ENCODE measurements around the gene CFAP61. TPM values are rescaled to one million over a fixed set of nuclear protein-coding genes. Genes with fewer than 3 reads are reported as not detected.

CFAP61 gene
- total and polyA plus RNA-seq, 2 donors = 0.23 to 0.24 TPM

- no peak for DNase-seq (ENCODE audit: low read depth in 6 of 9, low spot score in 9 of 9)
- H3K4me3 ChIP-seq (ENCODE audit: low read length in 2 of 2) = no peak overlapping the region
- WGBS = 62% methylated on average over 2 of the region's 2 CpGs
- H3K9me3 ChIP-seq (ENCODE audit: control insufficient read depth in 2 of 2, insufficient read depth in 1 of 2, low read length in 1 of 2) = no peaks in the 10 kb centered on the region
- no peak overlapping the region for H3K27ac ChIP-seq (ENCODE audit: low read depth in 1 of 2, low read length in 1 of 2)
- H3K27me3 ChIP-seq (ENCODE audit: control insufficient read depth in 2 of 2, insufficient read depth in 1 of 2, low read length in 1 of 2) = peaks cover 0 to 3% of the 10 kb centered on the region in 2 donors
- H3K36me3 ChIP-seq (ENCODE audit: control insufficient read depth in 2 of 2, insufficient read depth in 2 of 2, low read length in 1 of 2) = no peaks in the 10 kb centered on the region
- H3K4me1 ChIP-seq (ENCODE audit: control insufficient read depth in 2 of 2, insufficient read depth in 2 of 2, low read length in 2 of 2) = peaks cover 11 to 13% of the 10 kb centered on the region in 2 donors
Measured at GRCh38 chr20:20014659-20015058, 37.7 kb upstream of the CFAP61 start.

GRCh38 chr20:20017001-20017843 is 35.1 kb upstream of the CFAP61 start, which contains the start of gene NAA20:
TSS of gene NAA20 (plus strand) at chr20:20017362. CDS start at chr20:20017397, 35 bp downstream.
- no peaks in the 10 kb centered on the region for H3K9me3 ChIP-seq (ENCODE audit: control insufficient read depth in 2 of 2, insufficient read depth in 1 of 2, low read length in 1 of 2)
- DNase-seq (ENCODE audit: low read depth in 6 of 9, low spot score in 9 of 9) = peak; percentile 55 to 89 (median 73)
- H3K4me3 ChIP-seq (ENCODE audit: low read length in 2 of 2) = peak within 1 kb of the TSS; percentile 78 to 85
- H3K27ac ChIP-seq (ENCODE audit: low read depth in 1 of 2, low read length in 1 of 2) = peak within 1 kb of the TSS; percentile 37 to 76
- peaks cover 13% of the 10 kb centered on the region in 2 donors for H3K4me1 ChIP-seq (ENCODE audit: control insufficient read depth in 2 of 2, insufficient read depth in 2 of 2, low read length in 2 of 2)
- H3K27me3 ChIP-seq (ENCODE audit: control insufficient read depth in 2 of 2, insufficient read depth in 1 of 2, low read length in 1 of 2) = no peaks in the 10 kb centered on the region
- no peaks in the 10 kb centered on the region for H3K36me3 ChIP-seq (ENCODE audit: control insufficient read depth in 2 of 2, insufficient read depth in 2 of 2, low read length in 1 of 2)
- WGBS = under 1% methylated on average over 81 of the region's 81 CpGs

- 7% methylated on average over 17 of the region's 17 CpGs for WGBS
- H3K4me1 ChIP-seq (ENCODE audit: control insufficient read depth in 2 of 2, insufficient read depth in 2 of 2, low read length in 2 of 2) = peaks cover 13% of the 10 kb centered on the region in 2 donors
Measured at GRCh38 chr20:20017844-20018185, 34.5 kb upstream of the CFAP61 start.

GRCh38 chr20:20018366-20018765 is 34.0 kb upstream of the CFAP61 start:
- no peak for DNase-seq (ENCODE audit: low read depth in 6 of 9, low spot score in 9 of 9)

More at GRCh38 chr20:20017844-20018185, 34.5 kb upstream of the CFAP61 start:
- H3K36me3 ChIP-seq (ENCODE audit: control insufficient read depth in 2 of 2, insufficient read depth in 2 of 2, low read length in 1 of 2) = no peaks in the 10 kb centered on the region
- no peaks in the 10 kb centered on the region for H3K27me3 ChIP-seq (ENCODE audit: control insufficient read depth in 2 of 2, insufficient read depth in 1 of 2, low read length in 1 of 2)
- H3K4me3 ChIP-seq (ENCODE audit: low read length in 2 of 2) = peak overlapping the region; percentile 78 to 85
- peak overlapping the region; percentile 37 to 76 for H3K27ac ChIP-seq (ENCODE audit: low read depth in 1 of 2, low read length in 1 of 2)
- DNase-seq (ENCODE audit: low read depth in 6 of 9, low spot score in 9 of 9) = peak in 4 of 9 donors; percentile 10 to 26 (median 18)
- H3K9me3 ChIP-seq (ENCODE audit: control insufficient read depth in 2 of 2, insufficient read depth in 1 of 2, low read length in 1 of 2) = no peaks in the 10 kb centered on the region

GRCh38 chr20:20019123-20019522 is 33.2 kb upstream of the CFAP61 start:
- no peak for DNase-seq (ENCODE audit: low read depth in 6 of 9, low spot score in 9 of 9)
- 93% methylated on average over 2 of the region's 2 CpGs for WGBS
- Histone ChIP-seq H3K9me3 (ENCODE audit: control insufficient read depth in 2 of 2, insufficient read depth in 1 of 2, low read length in 1 of 2) (no peaks in the 10 kb centered on the region), H3K27me3 (ENCODE audit: control insufficient read depth in 2 of 2, insufficient read depth in 1 of 2, low read length in 1 of 2) (no peaks in the 10 kb centered on the region), H3K4me1 (ENCODE audit: control insufficient read depth in 2 of 2, insufficient read depth in 2 of 2, low read length in 2 of 2) (peaks cover 13% of the 10 kb centered on the region in 2 donors), H3K27ac (ENCODE audit: low read depth in 1 of 2, low read length in 1 of 2) (no peak overlapping the region), H3K4me3 (ENCODE audit: low read length in 2 of 2) (no peak overlapping the region), H3K36me3 (ENCODE audit: control insufficient read depth in 2 of 2, insufficient read depth in 2 of 2, low read length in 1 of 2) (no peaks in the 10 kb centered on the region)

More at GRCh38 chr20:20018366-20018765, 34.0 kb upstream of the CFAP61 start:
- H3K36me3 ChIP-seq (ENCODE audit: control insufficient read depth in 2 of 2, insufficient read depth in 2 of 2, low read length in 1 of 2) = no peaks in the 10 kb centered on the region
- no peaks in the 10 kb centered on the region for H3K27me3 ChIP-seq (ENCODE audit: control insufficient read depth in 2 of 2, insufficient read depth in 1 of 2, low read length in 1 of 2)
- 97% methylated on average over 8 of the region's 8 CpGs for WGBS
- H3K9me3 ChIP-seq (ENCODE audit: control insufficient read depth in 2 of 2, insufficient read depth in 1 of 2, low read length in 1 of 2) = no peaks in the 10 kb centered on the region
- H3K4me3 ChIP-seq (ENCODE audit: low read length in 2 of 2) = peak overlapping the region in 1 of 2 donors; percentile 78
- H3K27ac ChIP-seq (ENCODE audit: low read depth in 1 of 2, low read length in 1 of 2) = no peak overlapping the region
- peaks cover 13% of the 10 kb centered on the region in 2 donors for H3K4me1 ChIP-seq (ENCODE audit: control insufficient read depth in 2 of 2, insufficient read depth in 2 of 2, low read length in 2 of 2)

- Histone ChIP-seq H3K9me3 (ENCODE audit: control insufficient read depth in 2 of 2, insufficient read depth in 1 of 2, low read length in 1 of 2) (no peaks in the 10 kb centered on the region), H3K27ac (ENCODE audit: low read depth in 1 of 2, low read length in 1 of 2) (no peak overlapping the region), H3K4me3 (ENCODE audit: low read length in 2 of 2) (no peak overlapping the region), H3K4me1 (ENCODE audit: control insufficient read depth in 2 of 2, insufficient read depth in 2 of 2, low read length in 2 of 2) (peaks cover 13% of the 10 kb centered on the region in 2 donors), H3K27me3 (ENCODE audit: control insufficient read depth in 2 of 2, insufficient read depth in 1 of 2, low read length in 1 of 2) (no peaks in the 10 kb centered on the region), H3K36me3 (ENCODE audit: control insufficient read depth in 2 of 2, insufficient read depth in 2 of 2, low read length in 1 of 2) (peaks cover 0 to 5% of the 10 kb centered on the region in 2 donors)
- no peak for DNase-seq (ENCODE audit: low read depth in 6 of 9, low spot score in 9 of 9)
- WGBS = 81% methylated on average over 11 of the region's 11 CpGs
Measured at GRCh38 chr20:20020908-20021307, 31.4 kb upstream of the CFAP61 start.

- no peak for DNase-seq (ENCODE audit: low read depth in 6 of 9, low spot score in 9 of 9)
- Histone ChIP-seq H3K27ac (ENCODE audit: low read depth in 1 of 2, low read length in 1 of 2) (no peak overlapping the region), H3K4me1 (ENCODE audit: control insufficient read depth in 2 of 2, insufficient read depth in 2 of 2, low read length in 2 of 2) (peaks cover 11% of the 10 kb centered on the region in 2 donors), H3K36me3 (ENCODE audit: control insufficient read depth in 2 of 2, insufficient read depth in 2 of 2, low read length in 1 of 2) (peaks cover 0 to 8% of the 10 kb centered on the region in 2 donors), H3K27me3 (ENCODE audit: control insufficient read depth in 2 of 2, insufficient read depth in 1 of 2, low read length in 1 of 2) (no peaks in the 10 kb centered on the region), H3K4me3 (ENCODE audit: low read length in 2 of 2) (no peak overlapping the region), H3K9me3 (ENCODE audit: control insufficient read depth in 2 of 2, insufficient read depth in 1 of 2, low read length in 1 of 2) (no peaks in the 10 kb centered on the region)
- WGBS = 96% methylated on average over 7 of the region's 7 CpGs
Measured at GRCh38 chr20:20021835-20022234, 30.5 kb upstream of the CFAP61 start.

- Histone ChIP-seq H3K27me3 (ENCODE audit: control insufficient read depth in 2 of 2, insufficient read depth in 1 of 2, low read length in 1 of 2) (no peaks in the 10 kb centered on the region), H3K4me3 (ENCODE audit: low read length in 2 of 2) (no peak overlapping the region), H3K27ac (ENCODE audit: low read depth in 1 of 2, low read length in 1 of 2) (no peak overlapping the region), H3K4me1 (ENCODE audit: control insufficient read depth in 2 of 2, insufficient read depth in 2 of 2, low read length in 2 of 2) (peaks cover 9 to 11% of the 10 kb centered on the region in 2 donors), H3K36me3 (ENCODE audit: control insufficient read depth in 2 of 2, insufficient read depth in 2 of 2, low read length in 1 of 2) (peaks cover 0 to 14% of the 10 kb centered on the region in 2 donors), H3K9me3 (ENCODE audit: control insufficient read depth in 2 of 2, insufficient read depth in 1 of 2, low read length in 1 of 2) (no peaks in the 10 kb centered on the region)
- no peak for DNase-seq (ENCODE audit: low read depth in 6 of 9, low spot score in 9 of 9)
Measured at GRCh38 chr20:20022498-20022897, 29.8 kb upstream of the CFAP61 start.

- peaks cover 4 to 8% of the 10 kb centered on the region in 2 donors for H3K4me1 ChIP-seq (ENCODE audit: control insufficient read depth in 2 of 2, insufficient read depth in 2 of 2, low read length in 2 of 2)
- H3K9me3 ChIP-seq (ENCODE audit: control insufficient read depth in 2 of 2, insufficient read depth in 1 of 2, low read length in 1 of 2) = no peaks in the 10 kb centered on the region
- H3K27ac ChIP-seq (ENCODE audit: low read depth in 1 of 2, low read length in 1 of 2) = no peak overlapping the region
- 97% methylated on average over 3 of the region's 3 CpGs for WGBS
- H3K27me3 ChIP-seq (ENCODE audit: control insufficient read depth in 2 of 2, insufficient read depth in 1 of 2, low read length in 1 of 2) = no peaks in the 10 kb centered on the region
- no peak overlapping the region for H3K4me3 ChIP-seq (ENCODE audit: low read length in 2 of 2)
- H3K36me3 ChIP-seq (ENCODE audit: control insufficient read depth in 2 of 2, insufficient read depth in 2 of 2, low read length in 1 of 2) = peaks cover 0 to 14% of the 10 kb centered on the region in 2 donors
- DNase-seq (ENCODE audit: low read depth in 6 of 9, low spot score in 9 of 9) = no peak
Measured at GRCh38 chr20:20023395-20023794, 28.9 kb upstream of the CFAP61 start.
